SU-DHL-6 (cell line): ENCODE measurements around the gene DCAF4.

ENCODE experiments used
- H2AFZ ChIP-seq: fragments of 200-600 bp; sonication (generic); 2 replicates; pipeline ENCODE4 v1.6.1; 2014; ENCODE audit warnings: low read depth, mild to moderate bottlenecking, moderate library complexity, mixed read lengths, antibody characterized with exemption, low read length; ENCODE audit not compliant: severe bottlenecking
- H3F3A ChIP-seq: fragments of 200-600 bp; shearing (Covaris generic); 2 replicates; pipeline ENCODE4 v1.6.0; 2016; ENCODE audit warnings: antibody characterized with exemption, mild to moderate bottlenecking; ENCODE audit not compliant: insufficient read depth
- H3K27ac ChIP-seq: fragments of 200-600 bp; sonication (generic); 2 replicates; pipeline ENCODE4 v1.5.1; 2016; ENCODE audit warnings: low read depth, mild to moderate bottlenecking, low read length, moderate library complexity, mixed read lengths
- H3K27me3 ChIP-seq: fragments of 200-600 bp; sonication (generic), shearing (Covaris generic); 2 replicates; pipeline ENCODE4 v1.6.0; 2014; ENCODE audit warnings: mild to moderate bottlenecking, low read length
- H3K36me3 ChIP-seq: fragments of 200-600 bp; sonication (generic); 2 replicates; pipeline ENCODE4 v1.6.1; 2014; ENCODE audit warnings: mild to moderate bottlenecking, low read length, mixed read lengths
- H3K4me2 ChIP-seq: fragments of 300-600, 200-600 bp; shearing (Covaris generic), sonication (generic); 2 replicates; pipeline ENCODE4 v1.6.0; 2014; ENCODE audit warnings: low read length, low read depth, mild to moderate bottlenecking; ENCODE audit not compliant: poor library complexity, severe bottlenecking
- H3K4me3 ChIP-seq: fragments of 200-600 bp; sonication (generic); 2 replicates; pipeline ENCODE4 v1.5.1; 2014; ENCODE audit warnings: antibody characterized with exemption, low read length, mild to moderate bottlenecking, mixed read lengths; ENCODE audit not compliant: insufficient read depth, poor library complexity, severe bottlenecking
- H3K79me2 ChIP-seq: fragments of 200-600 bp; sonication (generic); 2 replicates; pipeline ENCODE4 v1.6.1; 2014; ENCODE audit warnings: mild to moderate bottlenecking, low read length, moderate library complexity; ENCODE audit not compliant: insufficient read depth
- H3K9ac ChIP-seq: fragments of 200-600 bp; sonication (generic); 2 replicates; pipeline ENCODE4 v1.7.0; 2014; ENCODE audit warnings: mild to moderate bottlenecking, low read length
- H3K9me2 ChIP-seq: fragments of 200-600 bp; sonication (generic); replicated peaks from 2 replicates; pipeline ENCODE4 v1.6.1; 2014; ENCODE audit warnings: low read length; ENCODE audit not compliant: insufficient read depth
- H3K9me3 ChIP-seq: fragments of 200-600 bp; sonication (generic); 2 replicates; pipeline ENCODE4 v1.6.1; 2014; ENCODE audit warnings: low read length, mixed read lengths; ENCODE audit not compliant: insufficient read depth
- H4K20me1 ChIP-seq: fragments of 200-600 bp; sonication (generic); 2 replicates; pipeline ENCODE4 v1.6.1; 2014; ENCODE audit warnings: low read depth, mild to moderate bottlenecking, antibody characterized with exemption, low read length, moderate library complexity, mixed read lengths
- EZH2phosphoT487 ChIP-seq: fragments of 200-600 bp; sonication (generic), shearing (Covaris generic); conservative IDR thresholded peaks from 2 replicates; pipeline ENCODE4 v1.6.1; 2018; ENCODE audit warnings: mild to moderate bottlenecking, antibody characterized with exemption, low read length, moderate library complexity, mixed read lengths
- TF ChIP-seq, protein P1 (sequence below): fragments of 200-600 bp; sonication (generic); IDR thresholded peaks from one replicate; pipeline ENCODE4 v1.5.1; 2017; ENCODE audit warnings: antibody characterized with exemption, mild to moderate bottlenecking, low read length, moderate library complexity; ENCODE audit not compliant: insufficient read depth, poor library complexity, severe bottlenecking

DCAF4 gene

DNA sequence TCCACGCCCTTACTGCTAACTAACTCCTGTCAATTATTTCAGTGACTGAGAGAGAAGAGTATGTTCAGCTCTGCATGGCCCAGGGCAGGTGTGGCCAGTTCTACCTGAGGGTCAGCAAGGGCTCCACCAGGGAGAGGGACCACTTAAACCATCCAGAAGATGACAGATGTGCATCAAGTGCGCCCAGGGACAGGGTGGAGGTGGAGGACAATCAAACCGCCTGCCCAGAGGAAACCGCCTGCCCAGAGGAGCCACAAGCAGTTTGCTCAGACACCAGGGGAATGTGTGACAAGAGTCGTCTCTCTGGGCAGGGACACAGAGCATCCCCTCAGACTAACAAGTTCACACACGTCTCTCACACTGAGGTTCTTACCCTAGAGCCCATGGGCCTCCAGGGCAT lies 46.8 kb upstream of the DCAF4 start:
- Histone ChIP-seq H3K4me2 (no peak overlapping the region), H3K27ac (no peak overlapping the region), H3F3A (no peaks in the 10 kb centered on the region), H3K9ac (no peak overlapping the region), H3K9me3 (no peaks in the 10 kb centered on the region), H3K9me2 (no peaks in the 10 kb centered on the region), H4K20me1 (no peaks in the 10 kb centered on the region), H3K27me3 (no peaks in the 10 kb centered on the region), H2AFZ (no peak overlapping the region), H3K36me3 (no peaks in the 10 kb centered on the region), H3K4me3 (no peak overlapping the region), H3K79me2 (no peaks in the 10 kb centered on the region; the same call in 1 of the 2 replicates)
- TF ChIP-seq EZH2phosphoT487, result no peak

DNA sequence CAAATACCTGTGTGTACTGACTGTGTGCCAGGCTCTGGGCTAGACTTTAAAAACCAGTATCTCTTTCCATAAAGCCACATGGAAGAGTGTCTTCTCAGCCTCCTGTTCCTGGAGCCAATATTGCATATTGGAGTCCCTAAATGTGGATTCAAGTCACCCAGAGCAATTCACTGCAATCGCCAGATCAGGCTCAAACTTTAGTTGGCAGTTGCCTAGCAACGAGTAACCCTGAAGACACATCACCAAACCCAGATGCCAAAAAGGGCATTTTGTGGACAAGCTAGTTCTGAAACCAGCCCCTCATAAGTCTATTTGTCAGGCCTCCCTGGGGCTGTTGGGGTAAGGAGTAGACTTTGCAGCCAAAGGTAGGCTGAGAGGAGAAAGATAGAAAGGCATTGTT lies 46.1 kb upstream of the DCAF4 start:
- Histone ChIP-seq H3K9me3 (no peaks in the 10 kb centered on the region), H3K27ac (no peak overlapping the region), H3K4me3 (no peak overlapping the region), H3K36me3 (no peaks in the 10 kb centered on the region), H4K20me1 (no peaks in the 10 kb centered on the region), H3K27me3 (no peaks in the 10 kb centered on the region), H3F3A (no peaks in the 10 kb centered on the region), H2AFZ (no peak overlapping the region), H3K79me2 (peaks cover under 1% of the 10 kb centered on the region), H3K9me2 (no peaks in the 10 kb centered on the region), H3K4me2 (no peak overlapping the region), H3K9ac (no peak overlapping the region)
- TF ChIP-seq EZH2phosphoT487, result no peak
- TF ChIP-seq, protein P1, sequence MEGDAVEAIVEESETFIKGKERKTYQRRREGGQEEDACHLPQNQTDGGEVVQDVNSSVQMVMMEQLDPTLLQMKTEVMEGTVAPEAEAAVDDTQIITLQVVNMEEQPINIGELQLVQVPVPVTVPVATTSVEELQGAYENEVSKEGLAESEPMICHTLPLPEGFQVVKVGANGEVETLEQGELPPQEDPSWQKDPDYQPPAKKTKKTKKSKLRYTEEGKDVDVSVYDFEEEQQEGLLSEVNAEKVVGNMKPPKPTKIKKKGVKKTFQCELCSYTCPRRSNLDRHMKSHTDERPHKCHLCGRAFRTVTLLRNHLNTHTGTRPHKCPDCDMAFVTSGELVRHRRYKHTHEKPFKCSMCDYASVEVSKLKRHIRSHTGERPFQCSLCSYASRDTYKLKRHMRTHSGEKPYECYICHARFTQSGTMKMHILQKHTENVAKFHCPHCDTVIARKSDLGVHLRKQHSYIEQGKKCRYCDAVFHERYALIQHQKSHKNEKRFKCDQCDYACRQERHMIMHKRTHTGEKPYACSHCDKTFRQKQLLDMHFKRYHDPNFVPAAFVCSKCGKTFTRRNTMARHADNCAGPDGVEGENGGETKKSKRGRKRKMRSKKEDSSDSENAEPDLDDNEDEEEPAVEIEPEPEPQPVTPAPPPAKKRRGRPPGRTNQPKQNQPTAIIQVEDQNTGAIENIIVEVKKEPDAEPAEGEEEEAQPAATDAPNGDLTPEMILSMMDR, result no peak

DNA sequence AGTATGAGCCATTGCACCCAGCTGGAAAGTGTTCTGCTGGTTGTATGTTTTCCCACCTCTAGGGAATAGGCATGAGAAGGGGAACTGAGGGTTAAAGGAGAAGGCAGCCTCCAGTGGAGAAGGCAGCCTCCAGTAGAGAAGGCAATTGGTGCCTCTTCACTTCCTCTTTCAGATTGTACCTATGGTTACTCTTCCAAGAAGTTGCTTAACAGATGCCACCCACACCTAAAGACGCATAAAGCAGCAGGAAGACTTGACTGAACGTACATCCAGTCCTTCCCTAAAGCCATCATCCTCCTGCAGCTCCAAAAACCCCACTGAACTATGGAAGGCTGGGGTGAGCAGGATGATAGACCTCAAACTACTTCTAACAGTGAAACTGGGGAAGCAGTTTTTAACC lies 45.4 kb upstream of the DCAF4 start:
- Histone ChIP-seq H3K9ac (no peak overlapping the region), H3K36me3 (no peaks in the 10 kb centered on the region), H3F3A (no peaks in the 10 kb centered on the region), H4K20me1 (no peaks in the 10 kb centered on the region), H3K4me3 (no peak overlapping the region), H3K27me3 (no peaks in the 10 kb centered on the region), H3K9me3 (no peaks in the 10 kb centered on the region), H3K4me2 (no peak overlapping the region), H3K27ac (no peak overlapping the region), H2AFZ (no peak overlapping the region), H3K9me2 (no peaks in the 10 kb centered on the region), H3K79me2 (peaks cover 7% of the 10 kb centered on the region)
- no peak for TF ChIP-seq EZH2phosphoT487
- TF ChIP-seq, protein P1, result no peak

- Histone ChIP-seq H3K36me3 (no peaks in the 10 kb centered on the region), H3K27ac (no peak overlapping the region), H3K79me2 (peaks cover 10% of the 10 kb centered on the region), H3K9ac (no peak overlapping the region), H4K20me1 (no peaks in the 10 kb centered on the region), H2AFZ (no peak overlapping the region), H3F3A (no peaks in the 10 kb centered on the region), H3K27me3 (no peaks in the 10 kb centered on the region), H3K4me2 (no peak overlapping the region), H3K9me2 (no peaks in the 10 kb centered on the region), H3K9me3 (no peaks in the 10 kb centered on the region), H3K4me3 (no peak overlapping the region)
- no peak for TF ChIP-seq EZH2phosphoT487
- TF ChIP-seq, protein P1, result no peak
These were observed 44.7 kb upstream of the DCAF4 start for GRCh38 chr14:72881543-72881942.
